Inflammatory macrophage treated with lipopolysaccharide for 4 hours (primary cell): ENCODE data around the gene BICD1.
"Not testable (repeated sequence)": the region's sequence is repeated elsewhere in the genome, so short reads cannot be mapped to it uniquely, and the experiment has no call there.

Experiments used
- DNase-seq: peaks from one replicate; pipeline ENCODE4 v3.0.0-alpha.2; 2020

The BICD1 gene

DNA sequence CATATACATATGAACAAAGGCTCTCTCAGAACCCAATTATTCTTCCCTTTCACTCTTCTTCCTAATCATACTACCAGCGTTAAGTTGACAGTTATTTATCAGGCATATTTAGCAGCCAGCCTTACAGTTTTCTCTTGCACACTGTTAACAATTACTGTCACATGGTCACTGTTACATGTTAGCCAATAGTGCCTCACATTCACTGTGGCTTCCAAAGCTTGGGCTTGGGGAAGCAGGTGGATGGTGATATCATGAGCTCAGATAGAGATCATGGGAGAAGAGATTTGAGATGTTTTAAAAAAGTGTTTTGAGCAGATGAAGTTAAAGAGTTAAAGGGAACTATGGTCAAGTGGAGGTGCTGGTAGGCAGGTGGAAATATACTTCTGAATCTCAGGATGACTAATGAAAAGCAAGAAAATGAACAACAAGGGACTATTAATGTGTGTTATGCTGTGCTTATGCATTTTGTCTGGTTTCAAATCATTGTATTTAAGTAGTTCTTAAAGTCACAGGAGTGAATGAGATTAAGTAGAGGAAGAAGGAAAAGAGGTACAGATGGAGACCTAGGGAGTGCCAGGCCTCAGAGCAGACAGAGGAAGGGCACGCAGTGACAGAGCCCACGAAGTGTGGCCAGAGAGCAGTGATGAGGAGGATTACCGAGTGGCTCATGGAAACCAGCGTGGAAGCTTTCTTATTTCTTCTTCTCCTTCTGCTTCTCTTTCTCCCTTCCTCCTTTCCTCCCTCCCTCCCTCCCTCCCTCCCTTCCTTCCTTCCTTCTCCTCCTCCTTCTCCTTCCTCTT, 39.6 kb downstream of the BICD1 start:
- no peak for DNase-seq

DNA sequence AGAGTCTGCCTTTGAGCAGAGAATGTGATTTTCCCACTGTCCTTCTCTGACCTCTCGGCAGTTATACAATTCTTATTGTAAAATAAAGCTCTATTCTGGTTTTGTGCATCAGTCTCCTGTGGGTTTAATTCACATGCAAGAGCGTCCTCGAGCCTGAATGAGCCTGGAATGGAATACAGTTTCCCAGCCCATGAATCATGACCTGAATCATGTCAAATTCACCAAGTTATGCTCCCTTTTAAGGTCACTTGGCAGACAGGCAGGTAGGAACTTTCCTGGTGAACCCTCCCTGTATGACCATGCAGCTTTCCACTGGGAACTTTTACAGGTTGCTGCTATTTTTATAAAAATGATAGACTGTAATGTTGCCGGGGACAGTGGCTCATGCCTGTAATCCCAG, 41.7 kb downstream of the BICD1 start:
- DNase-seq: no peak

DNA sequence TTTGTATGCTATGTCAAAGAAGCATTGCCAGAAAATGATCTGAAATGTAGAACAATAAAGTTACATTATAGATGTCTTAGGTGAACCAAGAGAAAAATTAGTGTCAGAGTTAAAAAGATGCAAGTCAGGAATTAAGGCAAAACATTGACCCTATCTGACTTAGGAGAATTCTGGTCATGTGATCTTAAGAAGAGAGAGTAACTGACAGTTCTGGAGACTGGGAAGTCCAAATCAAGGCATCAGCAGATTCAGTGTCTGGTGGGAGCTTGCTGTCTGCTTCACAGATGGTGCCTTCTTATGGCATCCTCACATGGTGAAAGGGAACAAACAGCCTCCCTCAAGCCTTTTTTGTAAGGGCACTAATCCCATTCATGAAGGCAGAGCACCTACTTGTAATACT, 42.8 kb downstream of the BICD1 start:
- DNase-seq: no peak

DNA sequence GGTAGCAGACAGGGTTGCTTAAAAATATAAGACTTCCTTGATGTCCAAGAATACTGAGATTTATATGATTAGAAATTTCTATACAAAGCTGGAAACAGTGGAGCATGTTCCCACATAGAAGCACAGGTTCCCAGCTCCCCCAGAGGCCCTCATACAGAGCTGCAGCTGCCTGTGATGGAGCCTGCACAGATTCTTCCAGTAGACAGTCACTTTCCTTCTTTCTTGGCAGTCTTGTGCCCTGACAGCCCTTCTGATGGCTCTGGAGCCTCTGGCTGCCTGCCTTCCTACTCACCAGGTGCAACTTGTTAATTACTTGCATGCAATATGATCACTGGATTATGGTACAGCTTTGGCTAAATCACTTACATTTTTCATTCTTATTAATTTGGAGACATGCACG, 44.4 kb downstream of the BICD1 start:
- no peak for DNase-seq

DNA sequence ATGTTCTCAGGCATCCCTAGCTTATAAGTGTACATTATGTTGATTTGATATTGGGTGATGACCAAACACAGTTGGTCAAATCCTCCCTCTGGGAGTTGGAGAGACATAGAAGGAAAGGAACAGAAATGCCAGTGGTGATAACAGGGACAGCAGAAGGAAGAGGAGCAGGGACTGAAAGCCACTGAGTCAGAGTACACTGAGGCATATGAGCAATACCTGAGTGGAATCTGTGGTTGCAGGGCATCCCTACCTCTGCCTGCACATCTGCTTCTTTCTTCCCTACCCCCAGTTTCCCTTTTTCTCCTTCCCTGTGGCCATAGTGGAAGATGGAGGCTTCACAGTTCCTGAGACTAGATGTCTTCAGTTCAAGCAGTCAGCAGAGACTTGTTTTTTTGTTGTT, 44.9 kb downstream of the BICD1 start:
- DNase-seq: no peak

DNA sequence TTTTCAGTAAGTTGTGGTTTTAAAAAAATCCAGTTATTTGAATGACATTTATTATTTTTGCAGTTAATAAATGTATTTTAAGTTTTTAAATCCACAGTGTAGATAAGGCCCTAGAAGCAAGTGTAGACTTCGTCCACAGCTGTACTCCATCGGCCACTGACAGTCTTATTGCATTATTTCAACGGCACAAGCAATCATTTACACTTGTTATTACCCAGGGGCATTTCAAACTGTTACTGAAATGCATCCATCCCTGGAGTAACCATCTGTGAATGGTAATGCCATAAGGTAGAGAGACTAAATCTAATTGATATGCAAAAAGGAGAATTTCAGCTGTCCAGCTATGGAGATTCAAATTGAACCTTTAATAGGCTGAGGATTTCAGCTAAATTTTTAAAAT, 48.4 kb downstream of the BICD1 start:
- no peak for DNase-seq

DNA sequence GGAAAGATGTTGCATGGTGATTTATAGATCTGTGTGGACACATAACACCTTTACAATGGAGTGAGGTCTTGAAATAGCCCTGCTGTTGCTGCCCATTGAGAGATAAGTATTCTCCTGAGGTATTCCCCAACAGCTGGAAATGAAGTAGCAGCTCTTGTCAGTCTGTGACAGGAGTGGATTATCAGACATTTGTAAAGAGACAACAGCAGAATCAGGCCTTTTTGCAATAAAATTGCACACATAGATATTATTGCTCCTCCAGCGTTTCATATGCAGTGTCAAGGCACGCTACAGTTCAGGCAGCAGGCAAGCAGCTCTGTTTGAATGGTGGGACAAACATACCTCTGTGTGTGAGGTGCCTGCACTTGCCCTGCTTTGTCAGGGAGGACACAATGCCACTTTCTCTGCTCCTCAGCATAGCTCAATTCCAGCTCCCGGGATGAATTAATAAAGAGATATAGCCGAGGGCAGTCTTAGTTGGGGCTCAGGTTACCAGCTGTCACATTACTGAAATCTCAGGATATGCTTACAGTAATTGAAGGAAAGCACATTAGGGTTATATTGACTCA, 49.4 kb downstream of the BICD1 start:
- DNase-seq: no peak

DNA sequence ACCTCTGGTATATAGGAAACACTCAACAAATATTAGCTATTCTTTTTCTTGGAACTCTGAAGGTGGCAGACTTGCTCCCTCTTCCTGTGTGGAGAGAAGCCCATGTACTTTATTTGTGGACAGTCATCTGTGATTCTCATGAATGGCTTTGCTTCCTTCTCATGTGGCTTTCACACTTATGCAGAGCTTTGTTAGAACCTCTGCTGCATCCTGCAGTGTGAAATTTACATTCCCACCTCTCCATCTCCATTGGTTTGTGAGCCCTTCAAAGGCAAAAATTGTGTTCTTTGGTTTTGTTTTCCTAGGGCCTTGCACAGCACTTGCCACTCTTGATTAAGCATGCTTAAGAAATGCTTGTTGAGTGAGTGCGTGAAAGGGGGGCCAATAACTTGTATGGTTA, 51.9 kb downstream of the BICD1 start:
- no peak for DNase-seq

DNA sequence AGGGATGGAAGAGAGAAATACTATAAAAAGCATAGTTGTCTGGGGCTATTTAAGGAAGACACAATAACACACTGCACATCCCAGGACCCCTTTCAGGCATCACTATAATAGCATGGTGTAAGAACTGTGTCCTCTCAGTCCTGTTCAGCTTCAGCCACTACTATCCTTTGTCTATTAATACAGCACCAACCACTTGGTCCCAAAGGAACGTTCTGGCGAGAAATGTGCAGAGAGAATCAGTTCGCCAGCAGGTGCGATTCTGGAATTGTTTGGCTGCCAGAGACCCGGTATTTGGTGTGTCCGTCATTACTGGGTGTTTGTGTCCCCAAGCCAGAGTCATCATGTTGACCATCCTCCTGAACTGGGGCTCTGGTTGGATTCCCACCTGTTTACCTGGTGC, 52.7 kb downstream of the BICD1 start:
- no peak for DNase-seq

DNA sequence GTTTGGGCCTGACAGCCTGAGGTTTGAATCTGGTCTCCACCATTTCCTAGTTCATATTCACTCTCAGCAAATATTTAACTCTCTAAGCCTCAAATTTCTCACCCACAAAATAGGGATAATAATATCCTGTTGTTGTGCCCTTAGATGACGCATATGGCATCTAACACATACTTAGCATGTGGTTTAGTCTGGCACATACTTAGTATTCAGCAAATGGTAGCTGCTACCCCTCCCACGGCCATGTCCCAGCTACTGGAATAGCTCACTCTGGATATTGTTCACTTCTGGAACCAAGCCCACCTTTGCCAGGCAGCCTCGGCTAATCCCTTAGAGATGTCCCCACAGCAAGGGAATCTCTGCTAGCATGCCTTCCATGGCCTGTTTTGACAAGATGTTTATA, 53.3 kb downstream of the BICD1 start:
- no peak for DNase-seq

DNA sequence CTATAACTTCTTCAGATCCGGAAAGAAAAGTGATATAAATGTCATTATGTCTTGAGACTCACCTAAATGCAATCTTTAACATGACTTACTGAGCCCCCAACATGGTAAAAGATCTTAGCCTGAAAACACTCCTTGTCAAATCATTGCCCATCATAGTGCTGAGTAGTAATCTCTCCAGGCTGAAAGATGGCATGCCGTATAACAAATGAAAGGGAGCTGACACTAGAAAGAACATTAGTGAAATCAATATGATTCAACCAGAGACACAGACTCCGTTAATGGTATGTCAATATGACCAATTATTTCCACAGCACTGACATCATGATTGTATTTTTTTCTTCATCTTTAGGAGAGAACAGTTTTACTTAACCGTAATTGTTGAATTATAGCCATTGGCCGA, 54.4 kb downstream of the BICD1 start:
- no peak for DNase-seq

DNA sequence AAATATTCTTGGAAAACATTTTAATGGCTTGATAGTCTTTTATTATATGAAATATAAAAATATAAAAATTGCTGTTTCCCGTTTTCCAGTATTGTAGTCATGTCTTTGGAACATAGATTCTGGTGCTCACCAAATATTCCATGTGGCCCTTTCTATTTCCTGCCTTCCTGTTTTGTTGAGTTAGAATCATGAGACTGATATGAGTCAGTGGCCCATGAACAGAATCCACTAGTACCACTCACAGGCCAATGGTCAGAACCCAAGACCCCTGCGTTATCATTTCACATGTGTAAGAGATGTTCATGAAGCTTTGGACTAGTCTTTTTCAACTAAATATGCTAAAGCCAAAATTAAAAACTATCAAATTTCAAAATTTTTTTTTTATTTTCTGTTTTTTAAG, 56.9 kb downstream of the BICD1 start:
- peak; percentile 2 for DNase-seq

DNA sequence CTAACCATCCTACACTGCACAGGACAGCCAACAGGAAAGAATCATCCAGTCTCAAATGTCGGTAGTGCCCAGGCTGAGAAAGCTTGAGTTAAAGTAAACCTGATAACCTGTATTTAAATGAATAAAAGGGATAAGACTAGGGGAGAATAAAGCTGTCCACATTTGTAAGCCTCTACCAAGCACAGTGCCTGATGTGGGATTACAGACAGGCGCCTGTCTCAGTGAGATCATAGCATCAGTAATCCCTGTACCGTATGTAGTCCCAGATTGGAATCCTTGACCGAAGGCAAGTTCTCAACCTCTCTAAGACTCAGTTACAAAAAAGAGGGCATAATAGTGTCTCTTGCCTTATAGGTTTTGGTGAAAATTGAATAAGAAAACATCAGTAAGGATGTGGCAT, 59.9 kb downstream of the BICD1 start:
- no peak for DNase-seq

DNA sequence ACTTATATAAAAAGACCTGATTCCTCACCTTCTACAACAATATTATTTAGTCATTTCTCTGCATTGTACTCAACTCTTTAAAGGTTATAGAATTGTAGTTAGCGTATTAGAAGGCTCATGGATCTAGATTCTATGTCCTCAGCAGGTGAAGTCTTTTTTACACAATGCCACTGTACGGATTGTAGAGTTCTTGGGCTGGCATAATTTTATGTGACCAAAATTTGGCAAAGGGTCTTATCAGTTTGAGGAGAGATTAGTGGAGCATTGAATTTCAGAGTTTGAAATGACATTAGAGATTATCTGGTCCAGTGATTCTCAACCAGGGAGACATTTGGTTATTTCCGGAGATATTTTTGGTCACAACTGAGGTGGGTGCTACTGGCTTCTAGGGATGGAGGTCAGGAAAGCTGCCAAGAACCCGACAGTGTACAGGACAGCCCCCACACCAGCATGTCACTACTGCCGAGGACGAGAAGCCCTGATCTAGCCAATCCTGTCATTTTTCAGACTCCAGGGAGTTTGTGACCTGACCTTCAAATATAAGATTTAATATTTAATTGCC, 63.9 kb downstream of the BICD1 start:
- no peak for DNase-seq

DNA sequence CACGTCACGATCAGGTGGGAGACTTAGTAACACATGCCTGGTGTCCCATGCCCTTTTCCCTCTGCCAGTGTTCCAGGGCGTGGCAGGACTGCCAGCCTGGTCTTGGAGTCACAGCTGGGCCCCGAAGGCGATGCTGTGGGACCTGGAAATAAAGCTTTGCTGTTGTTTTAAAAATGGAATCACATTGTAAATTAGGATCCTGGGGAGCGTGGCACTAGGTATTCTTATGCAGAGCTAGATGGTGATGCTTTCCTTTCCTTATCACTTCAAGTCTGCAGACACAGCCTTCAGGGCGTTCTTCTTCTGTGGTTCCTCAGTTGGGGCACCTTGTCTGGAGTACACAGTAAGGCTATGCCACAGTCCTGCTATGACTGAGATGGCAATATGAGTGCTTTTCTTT, 64.6 kb downstream of the BICD1 start:
- no peak for DNase-seq

DNA sequence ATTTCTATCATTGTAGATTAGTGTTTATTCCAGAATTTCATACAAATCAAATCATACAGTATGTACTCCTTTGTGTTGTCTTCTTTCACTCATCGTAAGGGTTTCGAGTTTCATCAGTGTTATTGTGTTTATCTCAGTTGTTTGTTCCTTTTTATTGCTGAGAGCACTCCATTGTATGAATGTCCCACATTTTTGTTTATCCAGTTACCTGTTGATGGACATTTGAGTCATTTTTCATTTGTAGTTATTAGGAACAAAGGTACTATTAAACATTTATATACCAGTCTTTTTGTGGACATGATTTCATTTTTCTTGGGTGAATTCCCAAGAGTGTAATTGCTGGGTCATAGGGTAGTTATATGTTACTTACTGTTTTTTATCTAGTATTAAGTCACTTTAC, 70.0 kb downstream of the BICD1 start:
- DNase-seq: no peak

DNA sequence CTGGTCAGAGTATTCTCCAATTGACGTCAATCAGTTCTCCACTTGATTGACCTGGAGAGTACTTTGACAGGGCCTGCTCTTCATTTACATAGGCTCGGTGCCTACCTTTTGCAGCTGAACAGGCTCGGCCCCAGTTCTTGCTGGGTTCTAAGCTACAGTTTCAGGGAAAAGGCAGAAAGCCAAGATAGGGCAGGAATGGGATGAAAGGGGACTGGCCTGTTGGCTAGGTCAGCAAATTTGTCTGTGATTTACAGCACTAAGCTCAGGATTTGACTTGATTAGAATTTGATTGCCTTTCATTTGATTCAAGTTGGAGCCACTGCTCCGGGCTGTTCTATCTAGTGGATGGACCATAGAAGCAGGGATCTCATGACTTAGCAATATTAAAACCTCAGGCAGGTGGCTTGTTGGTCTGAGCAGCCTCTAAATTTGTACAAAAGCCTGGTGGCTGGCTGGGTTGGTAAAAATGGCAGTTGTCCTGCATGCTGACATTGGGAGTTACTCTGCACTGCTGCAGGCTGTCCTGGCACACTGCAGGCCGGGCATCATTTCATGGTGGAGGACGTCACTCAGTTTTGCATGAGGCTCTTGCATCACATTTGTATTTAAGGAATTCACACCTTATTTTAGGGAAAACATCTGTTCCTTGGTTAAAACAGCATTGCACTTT, 71.8 kb downstream of the BICD1 start:
- DNase-seq: no peak

DNA sequence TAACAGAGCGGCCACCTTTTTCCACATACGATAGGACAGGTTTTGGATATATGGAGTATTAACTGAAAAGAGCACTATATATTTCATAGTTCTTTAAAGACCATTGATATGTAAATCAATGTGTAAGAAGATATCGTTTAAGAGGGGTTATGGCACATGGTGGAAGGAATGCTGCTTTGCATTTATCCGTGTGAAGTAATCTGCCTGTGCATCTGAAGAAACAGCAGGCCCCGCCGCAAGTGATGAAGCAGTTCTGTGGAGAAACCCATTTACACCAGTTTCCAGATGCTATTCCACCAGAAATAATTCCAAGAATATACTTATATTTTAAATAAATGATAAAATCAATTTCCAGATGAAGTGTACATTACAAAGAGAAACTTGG, 72.4 kb downstream of the BICD1 start:
- DNase-seq: no peak

DNA sequence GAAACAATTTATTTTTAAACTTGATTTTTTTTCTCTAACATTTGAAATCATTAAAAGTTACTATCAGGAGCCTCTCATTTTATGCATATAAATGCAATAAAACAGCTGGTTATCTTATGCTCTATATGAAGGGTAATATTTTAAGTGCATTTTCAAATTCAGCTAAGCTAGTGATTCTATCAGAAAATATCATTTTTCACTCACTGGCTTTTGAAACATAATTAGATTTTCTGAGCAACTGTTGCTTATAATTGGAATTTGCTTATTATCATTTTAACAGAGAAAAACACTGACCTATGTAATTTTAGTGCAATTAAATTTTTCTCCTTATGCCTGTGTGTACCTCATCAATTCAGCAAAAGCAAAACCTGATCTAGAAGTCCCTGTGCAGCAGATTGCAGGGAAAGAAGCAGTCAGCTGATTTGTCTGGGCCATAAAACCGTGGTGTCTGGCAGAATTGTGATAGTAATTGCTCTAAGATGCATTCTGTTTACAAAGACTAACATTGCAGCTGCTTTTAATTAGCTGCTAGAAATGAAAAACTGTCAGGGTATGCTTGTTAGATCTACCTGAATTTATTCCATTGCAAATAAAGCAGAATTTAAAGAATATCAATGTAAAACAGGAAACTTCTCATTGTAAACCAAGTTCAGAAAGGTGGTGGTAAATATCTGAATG, 75.0 kb downstream of the BICD1 start:
- no peak for DNase-seq

DNA sequence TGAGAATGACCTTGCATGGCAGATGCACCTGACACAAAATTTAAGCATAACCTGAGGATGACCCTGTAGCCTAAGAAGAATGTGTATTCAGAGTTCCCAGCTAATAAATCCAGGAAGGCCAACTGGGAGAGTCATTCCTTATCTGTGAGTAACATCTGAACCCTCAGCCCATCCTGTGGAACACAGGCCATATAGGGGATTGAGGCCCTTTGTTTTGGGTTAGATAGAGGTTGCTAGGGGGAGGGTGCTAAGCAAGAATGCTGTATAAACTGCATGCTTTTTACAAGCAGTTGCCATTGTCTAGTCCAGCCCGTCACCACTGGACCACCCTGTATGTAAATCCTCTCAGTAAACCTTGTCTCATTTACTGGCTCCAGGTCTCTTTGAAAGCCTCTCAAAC, 77.0 kb downstream of the BICD1 start:
- DNase-seq: no peak

DNA sequence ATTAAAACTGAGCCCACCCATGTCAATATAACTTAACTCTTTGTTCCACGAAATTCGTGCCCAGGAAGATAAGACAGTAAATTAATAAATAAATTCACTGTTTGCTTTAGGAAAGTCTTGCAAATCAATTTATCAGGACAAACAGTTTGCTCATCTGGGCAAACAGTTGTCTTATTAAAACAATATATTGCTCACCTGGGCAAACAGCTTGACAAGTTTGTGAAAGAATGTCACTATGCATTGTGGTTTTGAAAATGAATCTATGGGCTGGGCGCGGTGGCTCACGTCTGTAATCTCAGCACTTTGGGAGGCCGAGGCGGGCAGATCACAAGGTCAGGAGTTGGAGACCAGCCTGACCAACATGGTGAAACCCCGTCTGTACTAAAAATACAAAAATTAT, 80.5 kb downstream of the BICD1 start:
- DNase-seq: not testable (repeated sequence)

DNA sequence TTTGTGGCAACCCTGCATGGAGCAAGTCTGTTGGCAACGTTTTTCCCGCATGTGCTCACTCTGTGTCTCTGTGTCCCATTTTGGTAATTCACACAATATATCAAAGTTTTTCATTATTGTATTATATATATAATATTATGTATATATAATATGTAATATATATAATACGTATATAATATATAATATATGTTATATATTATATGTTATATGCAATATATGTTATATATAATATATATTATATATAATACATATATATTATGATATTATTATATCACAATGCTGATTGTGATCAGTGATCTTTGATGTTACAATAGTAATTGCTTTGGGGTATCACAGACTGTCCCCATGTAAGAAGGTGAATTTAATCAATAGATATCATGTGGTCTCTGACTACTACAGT, 84.8 kb downstream of the BICD1 start:
- DNase-seq: no peak
